Muscle of leg (tissue), 11 donors: Measurements from ENCODE around the gene CAPN12. TPM values are rescaled to one million over a fixed set of nuclear protein-coding genes. Genes with fewer than 3 reads are reported as not detected.

Source experiments
- DNase-seq: peaks from one replicate; pipeline ENCODE4 v3.0.0; 2013
- H3K27ac ChIP-seq: one replicate; pipeline ENCODE4 v1.5.1; 2013; ENCODE audit warnings: mild to moderate bottlenecking, low read length, control low read depth
- H3K27me3 ChIP-seq: one replicate; pipeline ENCODE4 v1.6.1; 2013; ENCODE audit warnings: low read length; ENCODE audit not compliant: control insufficient read depth, insufficient read depth
- H3K36me3 ChIP-seq: one replicate; pipeline ENCODE4 v1.6.1; 2013; ENCODE audit warnings: low read length; ENCODE audit not compliant: control insufficient read depth, insufficient read depth
- H3K4me1 ChIP-seq: one replicate; pipeline ENCODE4 v1.6.1; 2013; ENCODE audit warnings: low read length; ENCODE audit not compliant: control insufficient read depth, insufficient read depth
- H3K4me3 ChIP-seq: one replicate; pipeline ENCODE4 v1.5.1; 2013; ENCODE audit warnings: low read length, control low read depth
- H3K9me3 ChIP-seq: replicated peaks from 2 replicates; pipeline ENCODE4 v1.6.1; 2013; ENCODE audit warnings: low read depth, low read length; ENCODE audit not compliant: control insufficient read depth
- WGBS: methylation state at CpG from one replicate; pipeline ENCODE4 v1.1.5; 2013; ENCODE audit warnings: missing lambda C conversion rate; ENCODE audit not compliant: insufficient coverage; 5-methylcytosine and 5-hydroxymethylcytosine counted together
- polyA plus RNA-seq, 8 donors: library from polyadenylated mRNA; unstranded; fragments of 120-200 nt; gene quantifications; one replicate each; pipeline versions ENCODE4 v1.2.1 to v1.2.3, GENCODE V29; 2013; ENCODE audit warnings: inconsistent platforms in 1 of 8, low replicate concordance in 1 of 8; ENCODE audit not compliant: insufficient read length in 8 of 8, insufficient read depth in 1 of 8
- total RNA-seq: library from RNA; stranded (reverse); fragments of 120-200 nt; gene quantifications from one replicate; pipeline ENCODE4 v1.2.4, GENCODE V29; 2013

Gene CAPN12
- total and polyA plus RNA-seq, 9 donors = 0.23 to 2.1 (median 1.1) TPM

GRCh38 chr19:38710416-38710702 is 33.9 kb downstream of the CAPN12 start:
- peak overlapping the region; percentile 87 for H3K27ac ChIP-seq
- no peak overlapping the region for H3K4me3 ChIP-seq
- no peaks in the 10 kb centered on the region for H3K9me3 ChIP-seq
- peaks cover 76% of the 10 kb centered on the region for H3K4me1 ChIP-seq
- no peak for DNase-seq
- peaks cover 92% of the 10 kb centered on the region for H3K36me3 ChIP-seq
- WGBS = 59% methylated on average over 2 of the region's 2 CpGs
- no peaks in the 10 kb centered on the region for H3K27me3 ChIP-seq

DNA sequence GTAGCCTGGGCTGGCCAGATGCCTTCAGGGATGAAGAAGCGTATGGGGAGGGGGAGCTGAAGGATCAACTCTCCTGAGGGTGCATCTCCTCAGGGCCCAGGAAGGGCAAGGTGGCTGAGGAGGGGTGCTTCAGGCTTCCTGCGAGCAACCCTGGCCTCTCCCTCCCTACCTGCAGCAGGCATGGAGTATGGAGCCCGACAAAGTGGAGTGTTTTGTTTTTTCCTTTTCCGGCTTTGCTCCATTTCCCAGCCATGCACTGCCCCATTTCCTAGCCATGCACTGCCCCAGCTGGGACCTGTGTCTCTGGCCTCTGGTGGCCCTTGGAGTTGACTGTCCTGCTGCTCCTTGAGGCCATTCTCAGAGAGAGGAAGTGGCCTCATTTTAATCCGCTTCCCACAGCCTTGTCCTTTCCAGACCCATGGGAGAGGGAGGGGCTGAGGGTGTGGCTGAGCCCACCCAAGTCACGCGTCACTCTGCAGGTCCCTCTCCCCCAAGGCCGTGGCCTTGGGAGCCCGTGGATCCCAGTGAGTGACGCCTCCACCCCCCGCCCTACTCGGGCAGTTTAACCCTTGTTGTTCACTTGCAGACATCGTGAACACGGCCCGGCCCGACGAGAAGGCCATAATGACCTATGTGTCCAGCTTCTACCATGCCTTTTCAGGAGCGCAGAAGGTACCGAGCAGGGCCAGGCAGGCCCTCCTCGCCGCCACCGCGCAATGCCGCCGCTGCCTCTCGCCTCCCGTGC is 34.4 kb downstream of the CAPN12 start:
- H3K36me3 ChIP-seq = peaks cover 96% of the 10 kb centered on the region
- no peak overlapping the region for H3K4me3 ChIP-seq
- WGBS = 73% methylated on average over 24 of the region's 27 CpGs
- H3K9me3 ChIP-seq = no peaks in the 10 kb centered on the region
- no peaks in the 10 kb centered on the region for H3K27me3 ChIP-seq
- H3K4me1 ChIP-seq = peaks cover 76% of the 10 kb centered on the region
- DNase-seq = no peak
- peak overlapping the region; percentile 31 for H3K27ac ChIP-seq

- Histone ChIP-seq H3K4me1 (peaks cover 69% of the 10 kb centered on the region), H3K27ac (peak overlapping the region; percentile 13), H3K9me3 (no peaks in the 10 kb centered on the region), H3K27me3 (no peaks in the 10 kb centered on the region), H3K4me3 (no peak overlapping the region), H3K36me3 (peaks cover 96% of the 10 kb centered on the region)
- DNase-seq = no peak
- 84% methylated on average over 9 of the region's 10 CpGs for WGBS
Observed at GRCh38 chr19:38709119-38709518, 35.2 kb downstream of the CAPN12 start.

- Histone ChIP-seq H3K4me3 (no peak overlapping the region), H3K4me1 (peaks cover 63% of the 10 kb centered on the region), H3K27ac (peak overlapping the region; percentile 13), H3K36me3 (peaks cover 97% of the 10 kb centered on the region), H3K9me3 (no peaks in the 10 kb centered on the region), H3K27me3 (no peaks in the 10 kb centered on the region)
- DNase-seq = no peak
- WGBS = 82% methylated on average over 9 of the region's 10 CpGs
Observed at GRCh38 chr19:38708413-38709024, 35.8 kb downstream of the CAPN12 start.

DNA sequence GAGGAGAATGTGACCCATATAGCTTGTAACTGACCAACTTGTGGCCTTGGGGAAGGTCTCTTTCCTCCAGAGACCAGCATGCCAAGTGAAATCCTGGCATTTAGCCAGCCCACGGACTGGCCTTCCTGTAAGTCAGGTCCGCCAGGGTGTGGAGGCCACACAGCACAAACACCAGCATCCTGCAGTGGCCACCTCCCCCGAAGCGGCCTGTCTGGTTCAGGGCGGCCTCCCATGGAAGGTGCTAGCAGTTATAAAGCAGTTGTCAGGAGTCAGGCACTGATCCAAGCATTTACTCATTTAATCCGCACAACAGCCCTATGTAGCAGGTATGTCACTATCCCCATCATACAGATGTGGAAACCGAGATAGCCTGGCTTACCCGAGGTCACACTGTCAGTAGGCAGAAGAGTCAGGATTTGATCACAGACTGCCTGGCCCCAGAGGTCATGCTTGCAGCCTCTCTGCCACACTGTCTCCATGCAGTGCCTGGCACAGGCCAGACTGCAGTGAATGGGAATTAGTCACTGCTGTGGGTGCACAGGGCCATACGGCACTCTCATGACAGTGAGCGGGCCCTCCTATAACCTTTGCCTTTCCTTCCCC is 36.7 kb downstream of the CAPN12 start:
- no peak for DNase-seq
- peaks cover 99% of the 10 kb centered on the region for H3K36me3 ChIP-seq
- no peaks in the 10 kb centered on the region for H3K27me3 ChIP-seq
- H3K9me3 ChIP-seq = no peaks in the 10 kb centered on the region
- peak overlapping the region; percentile 29 for H3K27ac ChIP-seq
- H3K4me1 ChIP-seq = peaks cover 61% of the 10 kb centered on the region
- H3K4me3 ChIP-seq = no peak overlapping the region
- WGBS = 87% methylated on average over 7 of the region's 10 CpGs

DNA sequence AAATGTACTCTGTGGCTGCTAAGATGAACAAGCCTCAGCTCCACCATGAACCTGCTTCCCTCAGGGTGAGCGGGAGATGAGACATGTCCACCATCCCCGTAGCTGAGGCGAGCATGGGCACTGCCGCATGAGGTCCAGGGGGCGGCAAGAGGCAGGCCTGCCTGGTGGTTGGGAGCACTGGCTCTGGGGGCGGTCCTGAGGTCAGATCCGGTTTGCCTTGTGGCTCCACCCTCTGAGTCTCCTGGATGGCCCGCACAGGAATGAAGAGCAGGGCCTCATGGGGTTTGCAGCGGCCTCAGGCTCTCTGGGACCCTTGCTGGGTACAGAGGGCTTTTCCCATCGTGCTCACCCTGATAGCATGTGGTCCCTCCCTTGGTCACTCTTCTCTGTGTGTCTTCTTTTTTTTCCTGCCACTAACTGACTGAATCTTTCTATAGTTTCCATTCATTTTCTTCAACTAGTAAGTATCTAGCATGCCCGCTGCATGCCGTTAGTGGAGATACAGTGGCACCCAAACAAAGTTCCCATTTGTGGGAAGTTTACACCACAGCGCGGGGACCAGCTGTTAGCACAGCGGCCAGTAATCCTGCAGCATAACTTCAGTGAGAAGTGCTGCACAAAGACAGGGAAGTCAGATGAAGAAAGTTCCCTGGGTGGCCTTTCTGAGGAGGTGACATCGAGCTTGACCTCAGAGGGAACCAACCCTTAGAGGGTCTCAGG is 37.3 kb downstream of the CAPN12 start:
- H3K27ac ChIP-seq = peak overlapping the region; percentile 17
- H3K4me3 ChIP-seq = no peak overlapping the region
- no peak for DNase-seq
- H3K36me3 ChIP-seq = peaks cover 99% of the 10 kb centered on the region
- H3K27me3 ChIP-seq = no peaks in the 10 kb centered on the region
- peaks cover 61% of the 10 kb centered on the region for H3K4me1 ChIP-seq
- H3K9me3 ChIP-seq = no peaks in the 10 kb centered on the region
- WGBS = 84% methylated on average over 16 of the region's 16 CpGs

GRCh38 chr19:38705197-38706019 is 38.9 kb downstream of the CAPN12 start:
- H3K4me3 ChIP-seq = no peak overlapping the region
- 77% methylated on average over 21 of the region's 22 CpGs for WGBS
- H3K36me3 ChIP-seq = peaks cover 98% of the 10 kb centered on the region
- no peak overlapping the region for H3K27ac ChIP-seq
- DNase-seq = no peak
- H3K4me1 ChIP-seq = peaks cover 61% of the 10 kb centered on the region
- no peaks in the 10 kb centered on the region for H3K9me3 ChIP-seq
- H3K27me3 ChIP-seq = no peaks in the 10 kb centered on the region

DNA sequence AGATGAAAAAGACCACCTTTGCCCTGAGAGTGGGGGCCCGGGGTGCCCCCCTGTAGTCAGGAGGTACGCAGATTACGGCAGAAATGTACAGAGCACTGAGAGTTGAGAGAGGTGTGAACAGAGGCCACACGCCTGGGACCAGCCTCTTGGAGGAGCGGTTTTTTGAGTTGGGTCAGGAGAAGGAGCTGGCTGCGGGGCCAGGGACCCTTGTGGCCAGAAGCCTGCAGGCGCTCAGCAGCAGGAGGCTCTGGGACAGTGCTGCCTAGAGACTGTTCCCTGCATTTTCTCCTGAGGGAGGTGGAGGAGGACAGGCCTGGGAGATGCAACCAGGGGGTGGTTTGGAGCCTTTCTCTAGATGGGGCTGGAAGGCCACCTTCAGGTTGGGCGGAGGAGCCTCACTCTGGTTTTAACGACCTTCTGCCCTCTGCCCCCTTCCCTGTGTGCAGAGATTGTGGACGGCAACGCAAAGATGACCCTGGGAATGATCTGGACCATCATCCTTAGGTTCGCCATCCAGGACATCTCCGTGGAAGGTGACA is 39.7 kb downstream of the CAPN12 start:
- WGBS = 90% methylated on average over 13 of the region's 13 CpGs
- H3K4me1 ChIP-seq = peaks cover 61% of the 10 kb centered on the region

DNA sequence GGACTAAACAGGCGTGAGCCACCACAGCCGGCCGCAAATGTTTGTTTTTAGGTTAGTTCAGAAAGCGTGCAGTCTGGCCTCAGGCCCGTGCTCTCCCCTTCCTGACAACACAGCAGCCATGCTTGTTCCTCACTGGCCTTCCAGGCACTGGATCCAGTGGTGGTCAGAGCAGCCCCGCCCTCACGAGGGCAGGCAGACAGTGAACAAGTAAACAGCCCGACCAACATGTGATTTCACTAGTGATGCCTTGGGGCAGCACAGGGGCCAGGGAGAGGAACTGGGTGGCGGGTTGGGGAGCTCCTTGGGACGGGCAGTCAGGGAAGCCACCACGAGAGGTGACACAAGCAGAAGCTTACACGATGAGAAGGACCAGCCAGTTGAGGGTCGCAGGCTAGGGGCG is 40.8 kb downstream of the CAPN12 start:
- Histone ChIP-seq H3K4me3 (no peak overlapping the region), H3K4me1 (peaks cover 62% of the 10 kb centered on the region), H3K36me3 (peaks cover 85% of the 10 kb centered on the region), H3K27me3 (no peaks in the 10 kb centered on the region), H3K27ac (no peak overlapping the region), H3K9me3 (no peaks in the 10 kb centered on the region)
- no peak for DNase-seq
- 88% methylated on average over 11 of the region's 14 CpGs for WGBS

More for the DNA sequence above, 39.7 kb downstream of the CAPN12 start:
- H3K9me3 ChIP-seq = no peaks in the 10 kb centered on the region
- H3K4me3 ChIP-seq = no peak overlapping the region
- H3K27ac ChIP-seq = no peak overlapping the region
- DNase-seq = no peak
- no peaks in the 10 kb centered on the region for H3K27me3 ChIP-seq
- peaks cover 96% of the 10 kb centered on the region for H3K36me3 ChIP-seq
